Thyroid gland (tissue), 4 donors: Measurements from ENCODE around the gene INPP4B.

Experiments
- CTCF ChIP-seq, 6 experiments: fragments of 200-600 bp in 3 of 6; fragments of 450-650 bp in 3 of 6; sonication (generic) in 3 of 6; IDR thresholded peaks; one replicate each; pipeline ENCODE4 v1.5.1; 2016 to 2019; ENCODE audit warnings: antibody characterized with exemption in 6 of 6, mild to moderate bottlenecking in 2 of 6, inconsistent platforms in 1 of 6, moderate library complexity in 1 of 6
- POLR2A ChIP-seq, 2 donors: fragments of 450-650 bp; IDR thresholded peaks; one replicate each; pipeline ENCODE4 v1.6.1; 2017; ENCODE audit warnings: antibody characterized with exemption in 2 of 2, mild to moderate bottlenecking in 2 of 2, moderate library complexity in 1 of 2

- no peak for TF ChIP-seq CTCF (IDR thresholded peaks at IDR 0.05)
- no peak for TF ChIP-seq POLR2A (IDR thresholded peaks at IDR 0.05)
Measured at GRCh38 chr4:142155347-142155746, 690.8 kb downstream of the INPP4B start.
